HuH-7.5 (cell line): ENCODE data around the gene ITGAX.
"Not testable (repeated sequence)": the region's sequence is repeated elsewhere in the genome, so short reads cannot be mapped to it uniquely, and the experiment has no call there.

Experiments
- DNase-seq: peaks from one replicate; pipeline ENCODE4 v3.0.0; 2011; ENCODE audit warnings: low spot score

The ITGAX gene

DNA sequence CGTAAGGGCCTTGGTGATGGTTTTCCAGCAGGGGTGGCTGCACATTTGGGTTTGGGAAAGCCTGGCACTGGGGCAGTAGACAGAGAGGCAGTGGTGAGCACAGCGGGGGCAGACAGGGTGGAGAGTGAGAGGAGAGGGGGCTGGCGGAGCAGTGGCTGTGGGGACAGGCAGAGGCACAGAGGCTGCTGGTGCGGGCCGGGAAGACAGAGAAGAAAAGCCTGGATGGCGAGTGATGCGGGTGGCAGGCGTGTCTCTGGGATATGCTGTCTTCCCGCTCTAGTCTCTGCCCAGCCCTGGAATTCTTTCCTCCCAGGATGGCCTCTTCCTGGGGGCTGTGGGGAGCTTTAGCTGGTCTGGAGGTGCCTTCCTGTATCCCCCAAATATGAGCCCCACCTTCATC lies 55.1 kb downstream of the ITGAX start:
- DNase-seq, result no peak

- DNase-seq, result no peak
Measured at GRCh38 chr16:31411024-31411844, 56.3 kb downstream of the ITGAX start.

DNA sequence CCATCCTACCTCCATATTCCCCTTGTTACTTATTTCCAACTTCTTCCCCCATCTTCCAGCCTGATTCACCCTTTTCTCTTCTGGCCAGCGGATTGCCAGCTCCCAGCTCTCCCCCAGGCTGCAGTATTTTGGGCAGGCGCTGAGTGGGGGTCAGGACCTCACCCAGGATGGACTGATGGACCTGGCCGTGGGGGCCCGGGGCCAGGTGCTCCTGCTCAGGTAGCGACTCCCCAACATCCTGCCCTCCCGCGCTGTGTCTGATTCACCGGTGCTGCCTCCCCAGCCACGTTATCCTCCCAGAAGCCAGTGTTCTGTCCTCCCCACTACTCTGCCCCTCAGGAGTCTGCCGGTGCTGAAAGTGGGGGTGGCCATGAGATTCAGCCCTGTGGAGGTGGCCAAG lies 57.8 kb downstream of the ITGAX start:
- DNase-seq, result no peak

DNA sequence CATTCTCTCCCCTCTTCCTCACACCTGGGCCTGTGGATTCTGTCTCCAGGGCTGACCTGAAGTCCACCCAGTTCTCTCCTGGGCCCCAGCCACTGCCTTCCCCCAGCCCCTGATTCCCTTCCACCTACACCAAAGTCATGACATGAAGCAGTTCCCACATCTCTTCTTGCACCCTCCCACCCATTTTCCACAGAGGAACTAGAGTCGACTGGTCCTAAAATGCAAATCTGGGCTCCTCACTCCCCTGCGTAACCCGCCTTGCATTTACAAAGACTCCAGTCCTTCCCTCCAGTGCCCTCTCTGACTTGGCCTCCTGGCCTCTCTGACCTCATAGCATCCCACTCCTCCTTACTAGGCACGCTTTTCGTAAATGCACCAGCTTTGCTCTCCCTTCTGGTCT lies 58.4 kb downstream of the ITGAX start:
- DNase-seq, result no peak

DNA sequence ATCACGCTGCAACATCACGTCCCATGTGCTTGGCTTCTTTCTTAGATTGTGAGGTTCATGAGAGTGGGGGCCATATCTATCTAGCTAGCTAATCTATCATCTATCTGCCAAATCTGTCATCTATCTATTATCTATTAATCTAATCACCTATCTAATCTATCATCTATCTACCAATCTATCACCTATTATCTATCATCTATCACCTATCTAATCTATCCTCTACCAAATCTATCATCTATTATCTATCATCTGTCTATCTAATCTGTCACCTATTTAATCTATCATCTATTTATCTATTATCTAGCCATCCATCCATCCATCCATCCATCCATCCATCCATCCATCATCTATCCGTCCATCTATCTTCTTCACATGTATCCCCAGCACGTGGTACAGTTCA lies 59.0 kb downstream of the ITGAX start:
- DNase-seq, result no peak

GRCh38 chr16:31414706-31415105 lies 59.7 kb downstream of the ITGAX start:
- DNase-seq, result no peak

GRCh38 chr16:31416371-31416770 lies 61.4 kb downstream of the ITGAX start:
- DNase-seq, result no peak

- not testable (repeated sequence) for DNase-seq
Measured at GRCh38 chr16:31417036-31417435, 62.1 kb downstream of the ITGAX start.

DNA sequence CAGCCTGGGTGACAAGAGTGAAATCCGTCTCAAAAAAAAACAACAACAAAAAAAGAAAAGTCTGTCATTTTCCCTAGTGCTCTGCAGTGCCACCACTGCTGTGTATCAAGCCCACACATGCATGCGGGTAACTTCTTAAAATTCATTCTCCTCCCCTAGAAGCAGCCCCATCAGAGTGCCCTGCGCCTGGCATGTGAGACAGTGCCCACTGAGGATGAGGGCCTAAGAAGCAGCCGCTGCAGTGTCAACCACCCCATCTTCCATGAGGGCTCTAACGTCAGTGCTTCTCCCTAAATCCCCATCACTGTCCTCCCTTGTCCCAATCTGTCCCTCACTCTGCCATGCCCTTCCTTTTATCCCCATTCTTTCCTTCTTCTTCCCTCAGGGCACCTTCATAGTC lies 62.9 kb downstream of the ITGAX start:
- no peak for DNase-seq

DNA sequence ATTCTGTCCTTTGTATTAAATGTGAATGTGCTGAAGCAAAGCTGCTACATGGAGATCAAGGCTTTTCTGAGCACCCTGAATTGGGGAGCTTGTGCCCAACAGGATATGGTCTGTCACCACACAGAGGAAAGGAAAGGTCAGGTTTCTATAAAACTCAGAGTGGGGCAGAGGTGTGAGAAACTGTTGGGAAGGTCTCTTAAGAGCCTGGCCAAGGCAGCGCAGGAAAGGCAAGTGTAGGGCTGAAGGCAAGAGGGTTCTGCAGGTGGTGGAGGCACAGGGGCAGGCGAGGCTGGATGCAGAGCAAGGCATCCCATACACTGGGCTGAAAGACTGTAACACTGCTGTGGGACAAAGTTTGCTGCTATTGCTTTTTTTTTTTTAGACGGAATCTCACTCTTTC lies 65.1 kb downstream of the ITGAX start:
- no peak for DNase-seq

GRCh38 chr16:31421587-31421986 lies 66.6 kb downstream of the ITGAX start:
- no peak for DNase-seq

GRCh38 chr16:31423241-31423640 lies 68.3 kb downstream of the ITGAX start:
- no peak for DNase-seq

DNA sequence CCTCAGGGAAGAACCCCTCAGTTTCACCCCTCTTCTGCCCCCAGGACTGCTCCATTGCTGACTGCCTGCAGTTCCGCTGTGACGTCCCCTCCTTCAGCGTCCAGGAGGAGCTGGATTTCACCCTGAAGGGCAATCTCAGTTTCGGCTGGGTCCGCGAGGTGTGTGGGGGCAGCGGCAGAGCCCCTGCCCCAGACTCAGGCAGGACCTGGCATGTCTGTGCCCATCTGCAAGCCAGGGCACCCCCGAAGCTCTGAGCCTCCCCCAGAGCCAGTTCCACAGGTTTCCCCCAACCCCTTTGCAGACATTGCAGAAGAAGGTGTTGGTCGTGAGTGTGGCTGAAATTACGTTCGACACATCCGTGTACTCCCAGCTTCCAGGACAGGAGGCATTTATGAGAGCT lies 68.8 kb downstream of the ITGAX start:
- no peak for DNase-seq

GRCh38 chr16:31427441-31428278 lies 72.7 kb downstream of the ITGAX start:
- DNase-seq, result no peak

GRCh38 chr16:31428279-31428597 lies 73.3 kb downstream of the ITGAX start, which contains the start of gene COX6A2:
TSS of gene COX6A2 (minus strand) at chr16:31428360. CDS start at chr16:31428325, 35 bp downstream.
- DNase-seq, result no peak

GRCh38 chr16:31428638-31429247 lies 73.8 kb downstream of the ITGAX start:
- no peak for DNase-seq

DNA sequence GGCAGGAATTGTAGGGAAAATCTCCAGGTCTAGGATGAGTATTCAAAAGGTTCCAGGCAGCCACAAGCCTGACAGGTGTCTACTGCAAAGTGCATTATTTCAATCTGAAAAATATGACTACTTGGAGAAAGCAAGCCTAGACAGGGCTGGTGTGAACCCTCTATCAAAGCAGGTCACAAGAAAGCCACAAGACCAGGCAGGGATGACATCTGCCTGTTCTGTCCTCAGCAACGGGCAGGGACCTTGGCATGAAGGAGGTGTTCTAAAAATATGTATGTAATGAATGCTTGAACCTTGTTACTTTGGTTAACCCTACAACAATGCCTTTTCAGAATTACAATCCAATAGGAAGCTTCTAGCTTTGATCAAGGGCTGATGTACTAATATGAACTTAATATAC lies 74.3 kb downstream of the ITGAX start:
- no peak for DNase-seq

DNA sequence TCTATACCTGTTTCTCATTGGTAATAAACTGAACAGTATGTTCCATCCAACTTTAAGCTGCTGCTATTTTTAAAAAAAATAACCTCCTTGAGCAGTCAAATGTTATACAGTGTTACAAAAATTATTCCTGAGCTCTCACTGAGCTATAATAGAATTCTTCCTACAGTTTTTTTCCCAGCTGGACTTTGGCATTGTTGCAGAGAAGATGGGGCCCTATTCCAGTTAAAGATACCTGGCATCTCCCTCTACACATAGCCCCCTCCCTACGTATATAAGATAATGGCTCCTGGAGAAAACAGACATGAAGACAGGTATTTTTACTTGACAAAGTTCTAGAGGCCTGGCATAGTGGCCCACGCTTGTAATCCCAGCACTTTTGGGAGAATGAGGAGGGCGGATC lies 74.8 kb downstream of the ITGAX start:
- DNase-seq, result no peak

DNA sequence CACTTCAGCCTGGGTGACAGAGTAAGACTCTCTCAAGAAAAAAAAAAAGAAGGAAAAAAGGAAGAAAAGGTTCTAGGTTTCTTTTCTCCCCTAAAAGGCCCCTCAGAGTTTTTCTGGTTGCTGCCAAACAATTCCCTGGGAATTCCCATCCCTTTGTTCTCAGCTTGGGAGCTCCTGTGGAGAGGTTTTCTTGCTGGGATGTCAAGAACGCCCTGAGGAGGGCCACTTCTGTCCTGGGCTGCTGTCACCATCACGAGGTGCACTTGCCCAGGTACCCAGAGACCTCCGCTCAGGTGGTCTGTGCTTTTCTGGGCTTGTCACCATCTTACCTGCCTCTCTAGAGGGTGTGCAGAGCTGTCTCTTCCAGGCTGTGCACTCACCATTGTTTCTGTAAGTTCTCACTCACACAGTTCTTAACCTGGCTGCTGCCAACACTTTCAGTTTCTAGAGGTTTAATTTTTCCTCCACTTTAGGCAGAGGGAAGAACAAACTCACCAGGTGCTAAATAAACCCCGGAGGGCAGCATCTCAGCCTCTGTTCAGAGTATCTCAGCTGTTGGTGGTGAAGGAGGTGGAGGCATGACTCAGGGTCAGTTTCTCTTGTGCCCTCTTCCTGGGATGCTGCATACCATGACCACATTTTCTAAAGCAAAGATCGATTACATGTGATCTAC lies 75.5 kb downstream of the ITGAX start:
- DNase-seq, result no peak
